Progenitor cell of endocrine pancreas (in vitro differentiated cells): ENCODE data around the gene MINAR2. TPM values are rescaled to one million over a fixed set of nuclear protein-coding genes. Genes with fewer than 3 reads are reported as not detected.

Source experiments
- DNase-seq: peaks from one replicate; pipeline ENCODE4 v3.0.0; 2021; ENCODE audit warnings: low spot score; ENCODE audit not compliant: unreplicated experiment
- H3K27ac Mint-ChIP-seq: 2 replicates; pipeline ENCODE4 v1.8.0; 2021; ENCODE audit warnings: mild to moderate bottlenecking, moderate library complexity, mixed read lengths
- H3K27me3 Mint-ChIP-seq: 2 replicates; pipeline ENCODE4 v1.8.0; 2021; ENCODE audit warnings: mixed read lengths
- H3K36me3 Mint-ChIP-seq: 2 replicates; pipeline ENCODE4 v1.8.0; 2022; ENCODE audit warnings: mixed read lengths; ENCODE audit not compliant: insufficient read depth
- H3K4me1 Mint-ChIP-seq: 2 replicates; pipeline ENCODE4 v1.8.0; 2021; ENCODE audit warnings: low read depth, mixed read lengths
- H3K4me3 Mint-ChIP-seq: 2 replicates; pipeline ENCODE4 v1.8.0; 2021; ENCODE audit warnings: low read depth, mild to moderate bottlenecking, moderate library complexity, mixed read lengths
- H3K9me3 Mint-ChIP-seq: 2 replicates; pipeline ENCODE4 v1.8.0; 2021; ENCODE audit warnings: low read depth, mixed read lengths
- CTCF ChIP-seq: fragments of 200-600 bp; sonication (generic); IDR thresholded peaks from one replicate; pipeline ENCODE4 v1.5.0; 2021; ENCODE audit warnings: antibody characterized with exemption, mild to moderate bottlenecking; ENCODE audit not compliant: unreplicated experiment
- long read RNA-seq: library from polyadenylated mRNA; unstranded; transcript quantifications from one replicate; pipeline ENCODE4 v2.0.0, GENCODE V29; 2020
- total RNA-seq: library from RNA; stranded (reverse); gene quantifications from 2 replicates; pipeline ENCODE4 v1.2.1, GENCODE V29; 2021

The MINAR2 gene
- total RNA-seq, result 0.24 and 0.49 TPM in 2 replicates
- long read RNA-seq, result 0 reads

- Mint-ChIP-seq H3K9me3 (no peaks in the 10 kb centered on the region), H3K27ac (no peak within 1 kb of the TSS), H3K36me3 (no peaks in the 10 kb centered on the region), H3K27me3 (no peaks in the 10 kb centered on the region), H3K4me3 (no peak within 1 kb of the TSS), H3K4me1 (no peaks in the 10 kb centered on the region)
- DNase-seq, result no peak
- no peak for TF ChIP-seq CTCF
Measured at GRCh38 chr5:129747572-129748407, at the start of gene MINAR2. Gene MINAR2, plus strand, starts transcription at chr5:129748094. Its CDS starts 97 bp downstream, at chr5:129748191.

- Mint-ChIP-seq H3K4me3 (no peak overlapping the region), H3K9me3 (no peaks in the 10 kb centered on the region), H3K4me1 (no peaks in the 10 kb centered on the region), H3K27me3 (no peaks in the 10 kb centered on the region), H3K36me3 (peaks cover 24% of the 10 kb centered on the region), H3K27ac (no peak overlapping the region)
- DNase-seq, result no peak
- TF ChIP-seq CTCF, result no peak
Measured at GRCh38 chr5:129698661-129699060, 49.2 kb upstream of the MINAR2 start.

- DNase-seq, result no peak
- H3K4me1 Mint-ChIP-seq, result peaks cover 5% of the 10 kb centered on the region
- no peaks in the 10 kb centered on the region for H3K27me3 Mint-ChIP-seq
- H3K36me3 Mint-ChIP-seq, result peaks cover 12% of the 10 kb centered on the region
- no peak overlapping the region for H3K27ac Mint-ChIP-seq
- H3K9me3 Mint-ChIP-seq, result no peaks in the 10 kb centered on the region
- H3K4me3 Mint-ChIP-seq, result no peak overlapping the region
- no peak for TF ChIP-seq CTCF
Measured at GRCh38 chr5:129716235-129716634, 31.7 kb upstream of the MINAR2 start.

- no peaks in the 10 kb centered on the region for H3K9me3 Mint-ChIP-seq
- H3K27ac Mint-ChIP-seq, result no peak overlapping the region
- TF ChIP-seq CTCF, result no peak
- no peaks in the 10 kb centered on the region for H3K27me3 Mint-ChIP-seq
- H3K4me1 Mint-ChIP-seq, result peaks cover 5% of the 10 kb centered on the region
- H3K4me3 Mint-ChIP-seq, result no peak overlapping the region
- peaks cover 13% of the 10 kb centered on the region for H3K36me3 Mint-ChIP-seq
- DNase-seq, result no peak
Measured at GRCh38 chr5:129716651-129717050, 31.2 kb upstream of the MINAR2 start.

GRCh38 chr5:129717751-129718310 lies 30.1 kb upstream of the MINAR2 start:
- DNase-seq, result no peak
- H3K4me3 Mint-ChIP-seq, result no peak overlapping the region
- H3K9me3 Mint-ChIP-seq, result no peaks in the 10 kb centered on the region
- peaks cover 6% of the 10 kb centered on the region for H3K4me1 Mint-ChIP-seq
- H3K36me3 Mint-ChIP-seq, result peaks cover 15% of the 10 kb centered on the region
- H3K27ac Mint-ChIP-seq, result no peak overlapping the region
- no peaks in the 10 kb centered on the region for H3K27me3 Mint-ChIP-seq
- no peak for TF ChIP-seq CTCF
